NCI-H2227 (cell line): ENCODE measurements around the gene RALGPS1.

Experiments
- DNase-seq: peaks from one replicate; lab custom pipeline; 2025; ENCODE audit not compliant: unreplicated experiment; lab: John Stamatoyannopoulos, UW

Gene RALGPS1

DNA sequence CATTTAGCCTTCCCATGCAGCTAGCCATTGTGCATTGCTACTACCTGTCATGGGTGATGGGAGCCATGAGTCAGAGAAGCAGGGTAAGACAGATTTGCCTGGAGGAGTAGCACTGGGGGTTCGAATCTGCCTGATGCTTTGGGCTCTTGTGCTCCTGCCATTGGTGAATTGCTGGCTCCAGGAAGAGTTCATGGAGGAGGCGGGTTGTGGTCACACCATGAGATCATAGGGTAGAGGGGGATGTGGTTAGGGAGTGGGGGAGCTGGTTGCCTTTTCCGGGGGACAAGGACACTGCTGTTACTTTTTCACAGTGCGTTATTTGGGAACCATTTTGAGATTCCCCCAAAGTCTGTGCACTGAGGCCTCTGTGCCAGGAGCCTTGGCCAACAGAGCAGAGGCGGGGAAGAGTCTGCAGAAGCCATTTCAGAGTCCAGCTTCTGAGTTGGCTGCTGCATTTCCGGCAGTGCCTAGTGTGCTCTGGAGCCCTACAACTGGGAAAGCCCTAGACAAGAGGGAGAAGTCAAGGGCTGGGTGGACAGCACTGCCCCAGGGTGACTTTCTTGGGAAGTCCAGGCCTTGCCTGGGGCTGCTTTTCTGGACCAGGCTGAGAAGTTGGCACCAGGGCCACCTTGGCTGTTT, 201.6 kb downstream of the RALGPS1 start:
- no peak for DNase-seq

DNA sequence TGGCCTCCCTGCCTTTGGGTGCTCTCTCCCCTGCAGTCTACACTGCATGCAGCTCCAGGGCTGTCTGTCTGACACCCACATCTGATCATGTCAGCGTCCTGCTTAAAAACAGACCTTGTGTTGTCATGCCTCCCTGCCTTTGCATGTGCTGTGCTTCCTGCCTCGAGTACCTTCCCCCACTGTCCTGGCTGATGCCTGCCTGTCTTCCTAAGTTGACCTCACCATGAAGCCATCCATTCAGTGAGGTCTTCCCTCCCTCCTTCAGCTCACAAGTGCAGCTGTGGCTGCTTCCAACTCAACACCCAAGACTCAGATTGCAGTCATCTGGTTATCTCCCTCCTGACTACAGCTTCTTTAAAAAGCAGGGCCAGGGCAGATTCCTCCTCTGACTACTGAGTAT, 202.4 kb downstream of the RALGPS1 start:
- DNase-seq = no peak

DNA sequence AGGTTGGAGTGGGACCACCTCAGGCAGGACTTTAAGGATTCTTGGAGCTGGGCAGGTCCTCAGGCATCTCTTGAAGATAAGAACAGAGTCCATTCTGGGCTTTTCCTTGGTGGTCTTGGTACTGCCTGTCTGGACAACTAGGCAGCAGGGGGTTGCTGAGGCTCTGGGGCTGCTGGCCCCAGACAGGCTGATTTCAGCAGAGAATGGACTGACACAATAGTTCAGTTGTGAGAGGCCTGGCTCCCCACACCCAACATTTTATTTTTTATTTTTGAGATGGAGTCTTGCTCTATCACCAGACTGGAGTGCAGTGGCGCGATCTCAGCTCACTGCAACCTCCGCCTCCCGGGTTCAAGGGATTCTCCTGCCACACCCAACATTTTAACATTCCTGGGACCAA, 203.2 kb downstream of the RALGPS1 start:
- DNase-seq = no peak

DNA sequence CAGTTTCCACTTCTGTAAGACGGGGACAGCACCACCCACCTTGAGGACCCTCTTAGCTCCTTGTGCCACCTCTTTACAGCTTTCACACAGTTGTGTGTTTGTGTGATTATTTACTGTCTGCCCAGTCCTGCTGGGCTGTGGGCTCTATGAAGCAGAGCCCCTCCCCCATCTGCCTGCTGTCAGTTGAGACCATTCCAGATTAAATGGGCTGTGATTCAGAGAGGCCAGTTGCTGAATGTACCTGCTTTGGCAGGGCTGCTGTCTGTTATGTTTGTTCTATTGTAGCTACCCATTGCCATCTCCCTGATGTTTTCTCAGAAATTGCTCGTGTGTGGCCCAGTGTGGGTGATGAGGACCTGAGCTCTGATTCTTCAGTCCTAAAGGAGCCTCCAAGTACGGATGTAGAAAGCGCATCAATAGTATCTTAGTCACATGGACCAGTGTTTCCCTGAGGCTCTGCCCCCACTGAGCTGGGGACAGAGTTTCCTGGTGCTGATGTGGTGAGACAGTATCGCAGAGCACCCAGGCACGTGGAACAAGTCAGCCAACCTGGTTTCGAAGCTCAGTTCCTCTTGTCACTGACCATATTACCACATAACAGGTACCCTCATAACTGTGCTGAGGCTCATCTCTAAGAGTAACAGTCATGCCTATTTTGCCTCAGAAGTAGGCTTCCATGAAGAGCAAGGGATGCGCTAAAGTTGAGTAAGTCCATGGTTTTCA, 204.2 kb downstream of the RALGPS1 start:
- DNase-seq = no peak

DNA sequence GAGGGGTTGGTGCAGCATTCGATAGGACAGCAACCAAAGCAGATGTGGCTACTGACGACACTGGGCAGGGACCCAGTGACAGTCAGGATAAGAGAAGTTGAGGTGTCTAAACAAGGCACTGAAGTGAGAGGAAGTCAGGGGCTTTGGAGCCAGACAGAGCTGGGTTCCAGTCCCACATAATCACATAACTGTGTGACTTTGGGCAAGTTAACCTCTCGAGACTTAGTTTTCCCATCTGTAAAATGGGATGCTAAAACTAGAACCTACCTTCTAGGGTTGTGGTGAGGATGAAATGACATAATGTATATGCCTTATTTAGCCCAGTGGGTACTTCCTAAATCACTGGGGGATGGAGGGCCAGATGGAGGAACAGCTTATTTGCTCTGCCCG, 204.7 kb downstream of the RALGPS1 start:
- no peak for DNase-seq

DNA sequence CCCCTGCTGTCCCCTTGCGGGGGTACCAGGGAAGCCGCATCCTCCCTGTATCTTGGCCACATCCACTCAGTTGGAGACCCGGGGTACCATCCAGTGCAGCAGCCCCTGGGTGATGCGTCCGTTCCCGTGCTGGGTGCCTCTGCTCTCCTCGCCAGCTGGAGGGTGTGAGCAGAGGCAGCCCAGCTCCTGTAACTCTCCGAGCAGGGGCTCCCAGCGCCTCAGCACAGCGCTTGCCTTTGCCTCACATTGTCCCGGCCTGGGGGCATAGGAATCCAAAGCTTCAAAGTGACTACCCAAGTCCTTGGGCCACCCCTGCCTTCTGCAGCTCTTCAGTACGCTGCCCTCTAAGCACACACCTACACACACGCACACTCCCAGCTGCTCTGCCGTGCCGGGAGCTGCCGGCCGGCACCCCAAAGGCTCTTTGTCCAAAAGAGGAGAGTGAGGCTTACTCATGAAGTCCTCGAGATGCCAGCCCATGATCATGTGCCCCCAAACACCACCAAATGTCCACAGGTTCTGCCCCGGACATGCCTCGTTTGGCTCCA, 207.1 kb downstream of the RALGPS1 start:
- peak; percentile 4 for DNase-seq

DNA sequence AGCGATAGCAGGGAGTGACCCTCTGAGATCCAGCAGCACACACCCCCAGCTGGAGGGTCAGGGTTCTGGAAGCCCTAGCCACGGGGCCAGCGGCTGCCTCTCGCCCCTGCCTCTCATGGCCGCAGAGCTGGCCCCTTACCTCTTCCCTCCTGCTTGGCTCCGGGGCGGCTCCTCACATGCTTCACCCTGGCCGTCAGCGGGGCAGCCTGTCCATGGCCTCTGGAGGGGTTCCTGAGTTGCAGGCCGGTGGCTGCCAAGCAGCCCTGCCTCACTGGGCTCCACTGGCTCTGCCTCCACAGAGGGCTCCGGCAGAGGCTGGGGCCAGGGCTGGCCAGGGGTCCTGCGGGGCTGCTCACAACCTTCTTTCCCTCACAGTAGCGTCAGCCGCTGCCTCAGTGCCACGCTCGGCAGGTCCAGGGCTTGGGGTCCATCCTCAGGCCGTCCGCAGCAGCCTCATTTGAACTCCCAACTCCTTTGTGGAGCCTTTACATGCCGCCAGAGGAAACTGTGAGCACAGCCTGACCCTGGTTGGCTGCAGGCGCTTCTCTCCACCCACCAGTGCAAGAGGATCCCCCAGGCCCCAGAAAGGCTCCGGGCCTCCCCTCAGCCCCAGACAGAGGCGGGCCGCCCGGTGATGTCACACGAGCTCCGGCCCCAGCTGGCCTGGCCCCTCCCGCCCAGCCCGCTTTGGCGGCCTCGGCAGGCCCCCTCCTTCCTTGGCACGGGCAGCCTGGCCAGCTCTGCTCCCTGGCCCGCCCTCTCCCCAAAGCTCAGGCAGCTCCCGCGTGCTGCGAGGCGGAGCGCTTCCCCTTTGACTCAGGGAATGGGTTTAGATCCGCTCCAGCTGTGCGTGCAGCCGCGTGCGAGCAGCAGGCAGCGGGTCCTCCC, 207.8 kb downstream of the RALGPS1 start, which contains the start of gene ANGPTL2:
Gene ANGPTL2, minus strand, starts transcription at position 460 of the 888 bp plus-strand sequence. CDS start 13,904 bp downstream, outside the sequence.
- DNase-seq = peak; percentile 86

DNA sequence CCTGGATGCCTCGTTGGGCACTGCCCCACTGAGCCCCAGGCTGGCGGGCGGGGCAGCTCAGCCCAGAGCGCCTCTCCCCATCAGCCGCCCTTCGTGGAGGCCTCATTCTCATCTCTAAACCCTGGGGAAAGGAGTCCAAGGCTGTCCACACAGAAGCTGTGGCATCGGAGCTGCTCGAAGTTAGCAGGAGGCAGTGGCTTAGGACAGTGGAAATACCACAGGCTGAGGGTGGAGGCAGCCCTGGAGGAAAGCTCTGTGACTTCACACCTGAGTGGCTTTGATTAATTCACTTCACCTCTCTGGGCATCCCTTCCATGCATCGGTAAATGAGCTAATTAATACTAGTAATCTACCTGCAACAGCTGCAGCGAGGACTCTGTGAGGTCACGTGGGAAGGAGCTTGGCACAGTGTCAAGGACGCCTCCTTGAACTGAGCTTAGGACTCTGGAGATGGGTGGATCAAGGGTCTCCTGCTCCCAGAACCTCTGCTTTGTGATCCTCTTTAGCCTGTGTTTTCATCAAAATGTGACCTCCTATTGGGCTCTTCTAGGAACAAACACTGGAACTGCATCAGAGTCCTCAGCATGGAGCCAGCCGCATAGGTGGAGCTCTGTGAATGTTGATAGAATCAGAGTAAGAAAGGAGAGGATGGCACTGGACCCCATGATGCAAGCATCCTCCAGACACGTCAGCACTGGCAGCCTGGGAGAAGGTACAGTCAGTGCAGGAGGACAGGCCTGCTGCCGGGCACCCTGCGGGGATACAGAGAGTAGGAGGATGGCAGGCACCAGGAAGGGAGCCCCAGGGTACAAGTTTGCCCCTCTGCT, 208.7 kb downstream of the RALGPS1 start:
- peak; percentile 48 for DNase-seq

DNA sequence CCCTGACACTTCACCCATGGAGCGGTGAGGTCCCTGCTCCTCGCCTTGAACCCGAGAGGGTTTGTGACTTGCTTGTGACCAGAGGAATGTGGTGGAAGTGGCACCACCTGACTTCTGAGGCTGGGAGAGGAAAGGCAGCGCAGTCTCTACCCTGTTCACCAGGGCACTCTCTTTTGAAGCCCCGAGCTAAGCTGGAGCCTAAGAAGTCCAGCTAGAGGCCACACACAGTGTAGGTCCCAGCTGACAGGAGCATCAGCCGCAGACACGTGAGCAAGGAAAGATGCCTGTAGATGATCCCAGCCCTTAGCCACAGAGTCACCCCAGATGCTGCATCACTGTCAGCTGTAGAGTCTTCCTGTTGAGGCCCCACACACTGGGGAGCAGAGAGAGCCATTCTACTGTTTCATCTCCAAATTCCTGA, 209.5 kb downstream of the RALGPS1 start:
- no peak for DNase-seq

DNA sequence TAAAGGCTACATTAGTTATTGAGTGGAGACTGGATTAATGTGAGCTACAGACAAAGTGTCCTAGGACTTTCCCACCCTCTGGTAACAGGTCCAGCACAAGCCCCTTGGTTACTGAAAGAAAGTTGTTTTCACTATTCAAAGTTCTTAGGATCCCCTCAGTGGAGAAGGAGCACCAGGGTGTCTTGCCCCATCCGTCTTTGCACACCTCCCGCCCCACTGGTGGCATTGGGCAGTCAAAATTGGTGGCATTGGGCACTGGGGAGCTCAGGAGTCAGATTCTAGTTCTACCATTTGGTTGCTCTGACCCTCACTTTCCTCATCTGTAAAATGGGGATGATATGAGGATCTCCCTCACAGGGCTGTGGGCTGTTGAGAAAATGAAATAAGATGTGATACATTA, 210.2 kb downstream of the RALGPS1 start:
- no peak for DNase-seq

DNA sequence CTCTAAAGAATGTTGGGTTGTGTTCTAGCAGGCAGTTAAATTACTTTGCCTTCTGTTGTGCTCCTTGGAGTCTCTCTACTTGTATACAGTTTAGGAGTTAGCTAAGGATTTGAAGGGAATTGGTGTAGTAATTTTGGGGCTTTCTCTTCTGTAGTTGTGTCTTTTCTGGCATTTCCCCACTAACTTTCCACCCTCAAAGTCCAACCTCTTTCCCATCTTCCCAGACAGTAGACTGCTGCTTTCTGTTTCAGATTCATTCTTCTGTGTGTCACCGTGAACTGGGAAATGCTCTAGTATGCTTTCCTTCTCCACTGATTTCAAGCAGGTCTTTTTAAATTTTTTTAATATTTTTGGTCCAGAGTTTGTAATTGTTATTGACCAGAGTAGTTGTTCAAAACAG, 212.4 kb downstream of the RALGPS1 start:
- no peak for DNase-seq

DNA sequence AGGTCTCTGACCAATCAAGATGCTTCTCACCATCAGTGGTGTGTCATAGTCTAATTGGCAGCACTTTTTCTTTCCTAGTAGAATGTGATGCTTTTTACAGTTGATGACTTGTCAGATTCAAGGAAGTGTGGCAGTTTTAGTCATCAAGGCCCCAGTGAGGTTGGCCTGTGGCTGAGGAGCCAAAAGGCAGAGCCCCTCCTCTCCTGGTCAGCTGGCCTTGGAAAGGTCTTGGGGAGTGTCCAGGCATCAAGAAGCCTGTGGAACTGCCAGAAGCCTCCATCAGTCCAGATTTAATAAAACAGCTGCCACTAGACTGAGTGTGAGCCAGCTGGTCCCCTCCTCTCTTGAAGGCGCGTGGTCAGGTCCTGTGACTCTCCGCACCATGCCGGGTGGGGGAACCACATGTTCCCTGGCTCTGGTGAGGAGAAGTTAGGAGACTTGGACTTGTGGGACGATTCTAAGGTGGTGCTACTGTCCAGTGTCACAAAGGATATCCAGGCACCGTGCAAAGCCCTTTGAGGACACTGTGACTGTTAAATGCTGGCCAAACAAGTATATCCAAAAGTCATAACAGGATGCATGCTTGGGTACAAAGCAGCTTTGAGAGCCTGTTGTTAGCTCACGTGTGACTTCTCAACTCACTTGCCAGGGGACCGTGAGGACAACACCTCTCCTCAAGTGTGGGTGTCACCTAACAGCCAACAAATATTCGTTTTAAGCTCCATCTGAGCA, 213.9 kb downstream of the RALGPS1 start:
- DNase-seq = no peak

DNA sequence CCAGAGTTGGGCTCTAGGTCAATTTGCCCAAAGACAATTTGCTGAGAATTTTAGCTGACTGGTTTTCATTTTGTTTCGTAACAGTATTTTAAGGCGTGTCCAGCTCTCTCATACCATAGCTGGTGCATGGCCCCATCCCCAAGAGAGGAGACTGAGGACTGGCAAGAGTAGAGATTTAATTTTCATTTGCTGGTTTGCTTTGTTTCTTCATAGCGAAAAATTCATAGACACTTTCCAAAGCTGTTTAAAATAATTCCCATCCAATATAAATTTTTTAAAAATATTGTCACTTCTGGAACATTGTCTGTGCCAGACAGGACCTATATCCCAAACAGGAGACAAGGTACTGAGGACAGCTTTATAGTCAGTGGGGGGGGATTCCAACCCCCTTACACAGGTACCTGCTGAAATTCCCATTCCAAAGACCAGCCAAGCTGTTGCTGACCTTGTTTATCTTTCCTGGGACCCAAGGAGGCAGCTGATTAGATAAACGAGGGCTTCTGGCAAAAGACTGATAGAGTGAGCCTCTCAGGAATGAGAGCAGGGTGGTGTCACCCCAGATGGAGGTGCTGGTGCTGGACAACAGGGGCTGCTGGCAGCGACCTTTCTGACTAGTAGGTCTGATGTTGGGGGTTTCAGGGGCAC, 214.6 kb downstream of the RALGPS1 start:
- DNase-seq = no peak

DNA sequence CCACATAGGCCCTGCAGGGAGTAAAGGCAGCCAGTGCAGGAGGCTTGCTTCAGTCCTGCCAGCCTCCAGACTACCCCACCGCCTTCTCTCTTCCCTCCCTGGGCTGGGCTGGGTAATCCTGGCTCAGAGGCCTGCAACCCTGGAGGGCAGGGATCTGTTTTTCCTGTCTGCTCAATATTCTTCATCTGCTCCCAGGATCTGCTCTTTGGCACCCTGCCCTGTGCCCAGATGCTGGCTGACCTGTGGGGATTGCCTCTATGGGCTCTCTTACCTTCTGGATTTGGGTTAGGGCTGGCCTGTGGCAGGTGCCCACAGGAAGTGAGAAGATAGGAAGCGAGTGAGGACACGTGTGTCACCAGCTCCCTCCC, 215.1 kb downstream of the RALGPS1 start:
- no peak for DNase-seq

DNA sequence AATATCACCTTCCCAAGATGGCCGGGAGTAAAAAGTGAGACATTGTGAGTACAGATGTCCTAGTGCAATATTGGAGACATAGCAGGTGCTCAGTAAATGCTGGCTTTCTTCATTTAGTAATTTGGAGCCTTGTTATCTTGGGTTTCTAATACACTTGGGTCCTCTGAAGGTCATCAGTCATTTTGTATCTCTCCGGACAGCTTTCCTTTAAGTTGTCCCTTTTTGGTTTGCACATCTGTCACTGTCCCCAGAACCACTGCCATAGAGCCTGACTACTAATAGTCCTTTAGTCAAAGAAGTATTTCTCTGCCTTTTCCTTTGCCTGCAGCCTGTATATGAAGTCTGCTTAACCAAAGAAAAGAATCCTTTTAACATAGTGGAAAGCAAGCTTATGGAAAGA, 215.7 kb downstream of the RALGPS1 start:
- DNase-seq = no peak

DNA sequence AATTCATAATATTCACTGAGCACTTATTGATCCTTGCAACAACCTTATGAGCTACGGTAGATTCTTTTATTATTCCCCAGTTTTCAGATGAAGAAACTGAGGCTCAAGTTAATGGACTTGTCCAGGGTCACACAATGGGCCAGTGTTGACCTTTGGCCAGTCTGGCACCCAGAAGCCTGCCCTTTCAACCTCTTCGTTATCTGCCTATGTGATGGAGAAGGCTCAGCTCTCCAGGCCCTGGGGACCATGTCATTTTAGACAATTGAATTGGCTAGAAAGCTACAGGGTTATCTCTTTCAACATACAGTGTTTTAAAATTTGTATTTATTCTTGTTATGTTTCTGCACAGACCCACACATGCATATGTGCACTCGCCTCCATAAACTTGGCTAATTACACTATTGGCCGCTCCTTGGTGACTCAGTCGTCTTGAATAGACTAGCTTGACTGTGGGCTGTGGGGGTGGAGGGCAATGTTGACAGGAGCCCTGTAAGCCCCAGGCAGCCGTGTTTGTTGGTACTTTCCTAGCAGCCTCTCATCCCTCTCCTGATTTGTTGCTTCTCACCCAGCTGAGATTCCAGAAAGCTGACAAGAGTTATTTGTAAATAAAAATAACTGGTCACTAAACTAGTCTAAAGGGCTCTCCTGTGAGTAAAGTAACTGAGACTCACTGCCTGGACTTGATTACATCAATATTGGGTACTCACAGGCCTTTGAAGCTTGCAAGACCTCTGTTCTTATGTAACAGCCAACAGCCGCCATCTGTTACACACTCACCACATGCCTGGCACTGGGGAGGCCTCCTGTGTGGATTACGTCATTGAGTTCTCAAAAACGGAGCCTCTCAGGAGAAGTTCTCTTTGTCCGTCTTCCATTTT, 216.3 kb downstream of the RALGPS1 start:
- DNase-seq = peak; percentile 19

DNA sequence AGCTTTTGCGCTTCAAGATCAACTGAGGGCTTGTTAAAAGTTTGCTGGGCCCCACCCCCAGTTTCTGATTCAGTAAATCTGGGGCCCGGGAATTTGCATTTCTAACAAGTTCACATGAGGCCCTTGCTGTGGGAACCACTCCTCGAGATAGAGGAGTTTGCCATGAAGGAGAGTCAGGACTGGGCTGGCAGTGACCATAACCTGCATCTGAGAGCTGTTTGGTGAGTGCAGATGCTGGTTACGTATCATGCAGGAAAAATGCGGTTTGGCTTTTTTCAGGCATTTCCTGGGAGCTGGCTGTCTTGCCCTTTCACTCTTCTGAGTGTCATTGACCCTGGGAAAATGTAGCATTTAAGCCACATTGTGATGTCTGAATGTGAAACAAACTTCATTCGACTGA, 217.3 kb downstream of the RALGPS1 start:
- DNase-seq = no peak

DNA sequence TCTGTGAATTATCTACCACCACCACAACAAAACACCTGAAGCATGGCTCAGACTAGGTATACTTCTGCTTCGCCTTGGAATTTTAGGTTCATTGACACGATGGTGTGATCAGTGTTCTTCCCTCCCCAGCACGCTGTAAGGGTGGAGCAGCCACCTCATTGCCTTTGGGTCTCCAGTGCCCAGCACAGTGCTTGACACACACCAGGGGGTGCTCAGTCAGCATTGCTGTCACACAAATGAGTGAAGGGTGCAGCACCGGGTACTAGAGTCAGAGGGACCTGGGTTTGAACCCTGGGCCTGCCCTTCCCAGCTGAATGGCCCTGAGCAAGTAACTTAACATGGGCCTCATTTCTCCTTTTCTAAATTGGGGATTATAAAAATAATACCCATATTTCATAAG, 217.8 kb downstream of the RALGPS1 start:
- no peak for DNase-seq
